Measurements from ENCODE around the gene TMSB15B. TPM values are rescaled to one million over a fixed set of nuclear protein-coding genes. Genes with fewer than 3 reads are reported as not detected.
"Not testable (repeated sequence)": the region's sequence is repeated elsewhere in the genome, so short reads cannot be mapped to it uniquely, and the experiment has no call there.

The TMSB15B gene
- total RNA-seq, 2 experiments from 2014 or later: 7.3 to 8.0 TPM

DNA sequence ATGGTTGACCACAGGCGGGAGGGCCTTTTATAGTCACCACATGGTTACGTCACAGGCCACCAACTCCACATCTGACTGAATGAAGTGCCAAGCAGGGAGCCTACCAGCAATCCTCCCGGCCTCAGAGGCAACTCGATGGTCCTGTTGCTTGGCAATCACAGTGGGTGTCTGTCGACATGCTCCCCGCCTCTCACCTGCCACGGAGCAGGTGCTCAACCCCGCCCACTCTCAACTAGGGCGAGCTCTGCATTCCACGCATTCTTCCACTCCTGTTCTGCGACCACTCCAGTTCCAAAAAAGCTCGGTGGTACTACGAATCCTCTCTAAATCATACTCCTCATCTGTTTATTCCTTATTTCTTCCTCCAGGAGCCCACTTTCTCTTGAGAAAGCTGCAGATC is 21.1 kb downstream of the TMSB15B start:
- not testable (repeated sequence) for H3K36me3 Mint-ChIP-seq, H3K9me3 Mint-ChIP-seq, H3K4me3 Mint-ChIP-seq, H3K27me3 Mint-ChIP-seq, DNase-seq, H3K27ac Mint-ChIP-seq, H3K4me1 Mint-ChIP-seq

DNA sequence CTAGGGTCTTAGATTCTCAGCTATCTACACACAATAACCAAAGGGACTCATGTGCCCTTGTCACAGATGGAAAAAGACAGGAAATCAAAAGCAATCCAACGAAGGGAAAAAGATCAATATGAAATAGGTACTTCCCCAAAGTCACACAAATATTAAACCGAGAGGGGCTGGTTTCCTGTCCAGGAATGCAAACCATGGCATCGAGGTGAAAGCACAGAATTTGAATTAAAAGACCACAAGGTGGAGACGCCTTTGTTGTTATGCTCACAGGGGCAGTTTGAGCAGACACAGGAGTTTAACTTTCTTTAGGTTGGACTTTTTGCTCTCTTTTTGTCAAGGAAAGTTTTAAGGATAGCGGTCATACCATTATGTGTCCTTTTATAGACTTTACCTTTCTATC is 36.8 kb downstream of the TMSB15B start:
- Mint-ChIP-seq H3K36me3 (no peaks in the 10 kb centered on the region), H3K4me3 (no peak overlapping the region), H3K27me3 (peaks cover 4% of the 10 kb centered on the region), H3K9me3 (no peaks in the 10 kb centered on the region), H3K4me1 (peaks cover 3% of the 10 kb centered on the region), H3K27ac (no peak overlapping the region)
- no peak for DNase-seq

DNA sequence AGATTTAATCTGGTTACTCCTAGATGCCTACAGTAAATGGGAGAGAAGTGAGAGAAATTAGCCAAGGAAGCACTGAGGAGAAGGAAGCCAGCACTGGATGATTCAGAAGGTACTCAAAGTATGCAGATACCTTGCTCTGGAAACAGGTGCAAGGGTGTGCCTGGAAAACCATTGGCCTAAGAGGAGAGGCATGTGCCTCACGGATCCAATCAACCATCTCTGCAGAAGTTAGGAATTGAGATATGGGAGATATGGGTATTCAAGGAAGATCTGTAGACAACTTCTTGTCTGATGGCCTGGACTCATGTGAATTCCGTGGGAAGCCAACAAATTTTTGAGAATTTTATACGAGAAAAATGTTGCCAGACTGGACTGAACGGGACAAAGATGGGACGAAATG is 46.4 kb downstream of the TMSB15B start:
- Mint-ChIP-seq H3K4me1 (no peaks in the 10 kb centered on the region), H3K36me3 (no peaks in the 10 kb centered on the region), H3K4me3 (no peak overlapping the region), H3K9me3 (no peaks in the 10 kb centered on the region), H3K27ac (no peak overlapping the region), H3K27me3 (no peaks in the 10 kb centered on the region)
- no peak for DNase-seq

DNA sequence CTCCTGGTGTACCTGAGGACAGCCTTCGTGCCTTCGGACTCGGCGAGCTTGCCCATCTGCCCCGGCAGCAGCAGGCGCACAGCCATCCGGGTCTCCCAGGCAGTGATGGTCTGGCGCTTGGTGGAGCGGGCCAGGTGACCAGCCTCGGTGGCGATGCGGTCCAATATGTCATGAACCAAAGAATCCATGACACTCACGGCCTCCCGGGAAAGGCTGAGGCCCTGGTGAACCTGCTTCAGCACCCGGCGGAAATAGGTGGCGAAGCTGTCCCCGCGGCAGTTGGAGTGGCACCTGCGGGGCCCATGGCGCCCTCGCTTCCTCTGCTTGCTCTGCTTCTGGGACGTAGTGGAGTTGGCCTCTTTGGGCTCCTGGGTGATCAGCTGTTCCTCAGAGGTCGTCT is 50.7 kb downstream of the TMSB15B start:
- H3K4me3 Mint-ChIP-seq: no peak overlapping the region
- no peaks in the 10 kb centered on the region for H3K9me3 Mint-ChIP-seq
- H3K27me3 Mint-ChIP-seq: no peaks in the 10 kb centered on the region
- DNase-seq: no peak
- no peaks in the 10 kb centered on the region for H3K36me3 Mint-ChIP-seq
- no peaks in the 10 kb centered on the region for H3K4me1 Mint-ChIP-seq
- no peak overlapping the region for H3K27ac Mint-ChIP-seq

DNA sequence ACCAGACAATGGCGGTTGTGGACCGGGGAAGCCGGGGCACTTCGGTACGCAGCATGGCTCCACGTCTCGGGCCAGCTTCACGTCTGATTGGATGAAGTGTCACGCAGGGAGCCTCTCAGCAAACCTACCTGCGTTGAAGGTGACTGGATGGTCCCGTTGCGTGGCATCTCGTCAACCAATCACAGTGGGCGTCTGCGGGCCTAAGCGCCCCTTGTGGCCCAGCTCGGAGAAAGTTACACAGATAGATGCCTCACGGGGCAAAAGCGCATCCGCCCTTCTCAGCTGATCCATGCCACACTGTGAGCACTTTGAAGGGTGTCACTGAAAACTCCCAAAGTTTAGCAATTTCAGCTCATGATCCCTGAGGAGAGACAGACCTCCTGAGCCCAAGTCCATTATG is 51.2 kb downstream of the TMSB15B start, which contains the start of gene H2BW1:
H2BW1 (minus strand) TSS at position 103 of the 400 bp plus-strand sequence. CDS start 132 bp downstream, outside the sequence.
- H3K4me1 Mint-ChIP-seq: no peaks in the 10 kb centered on the region
- no peaks in the 10 kb centered on the region for H3K36me3 Mint-ChIP-seq

DNA sequence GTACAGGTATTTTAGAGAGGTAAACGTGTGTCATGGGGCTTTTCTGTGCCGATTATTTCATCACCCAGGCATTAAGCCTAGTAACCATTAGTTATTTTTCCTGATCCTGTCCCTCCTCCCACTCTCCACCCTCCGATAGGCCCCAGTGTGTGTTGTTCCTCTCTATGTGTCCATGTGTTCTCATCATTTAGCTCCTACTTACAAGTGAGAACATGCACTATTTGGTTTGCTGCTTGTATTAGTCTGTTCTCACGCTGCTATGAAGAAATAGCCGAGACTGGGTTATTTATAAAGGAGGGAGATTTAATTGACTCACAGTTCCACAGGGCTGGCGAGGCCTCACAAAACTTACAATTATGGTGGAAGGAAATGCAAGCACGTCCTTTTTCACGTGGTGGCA is 53.1 kb downstream of the TMSB15B start:
- H3K27ac Mint-ChIP-seq, H3K9me3 Mint-ChIP-seq, H3K36me3 Mint-ChIP-seq, H3K4me1 Mint-ChIP-seq, H3K27me3 Mint-ChIP-seq, DNase-seq, H3K4me3 Mint-ChIP-seq: not testable (repeated sequence)

More for the DNA sequence above, 51.2 kb downstream of the TMSB15B start, which contains the start of gene H2BW1:
- Mint-ChIP-seq H3K27ac (no peak within 1 kb of the TSS), H3K4me3 (no peak within 1 kb of the TSS), H3K27me3 (no peaks in the 10 kb centered on the region), H3K9me3 (no peaks in the 10 kb centered on the region)
- no peak for DNase-seq

Other genes starting within 250 kb of the TMSB15B start
- gene PLP1, start 185.8 kb upstream of the TMSB15B start, total RNA-seq: not detected
- gene RAB9B, start 130.4 kb upstream of the TMSB15B start, total RNA-seq: under 1 TPM; 0.34 to 0.60 TPM
- gene H2BW1, start 51.1 kb downstream of the TMSB15B start, total RNA-seq: not detected
- not detected for gene H2BW2, start 77.3 kb downstream of the TMSB15B start, total RNA-seq
- gene TMSB15C, start 113.6 kb downstream of the TMSB15B start, total RNA-seq: 1 to 10 TPM; 2.2 to 2.5 TPM
- gene ZCCHC18, start 149.9 kb downstream of the TMSB15B start, total RNA-seq: 1 to 10 TPM; 5.5 to 5.8 TPM
- gene SLC25A53, start 194.4 kb downstream of the TMSB15B start, total RNA-seq: 1 to 10 TPM; 5.2 to 5.8 TPM
- gene FAM199X, start 203.8 kb downstream of the TMSB15B start, total RNA-seq: 1 to 10 TPM; 7.8 to 8.1 TPM